ENCODE measurements around the gene SLC8A3. TPM values are rescaled to one million over a fixed set of nuclear protein-coding genes. Genes with fewer than 3 reads are reported as not detected.
A peak's percentile ranks its signal among the peaks of the same experiment; 100 is the strongest.
"Not testable (repeated sequence)": the region's sequence is repeated elsewhere in the genome, so short reads cannot be mapped to it uniquely, and the experiment has no call there.

SLC8A3 gene, protein sequence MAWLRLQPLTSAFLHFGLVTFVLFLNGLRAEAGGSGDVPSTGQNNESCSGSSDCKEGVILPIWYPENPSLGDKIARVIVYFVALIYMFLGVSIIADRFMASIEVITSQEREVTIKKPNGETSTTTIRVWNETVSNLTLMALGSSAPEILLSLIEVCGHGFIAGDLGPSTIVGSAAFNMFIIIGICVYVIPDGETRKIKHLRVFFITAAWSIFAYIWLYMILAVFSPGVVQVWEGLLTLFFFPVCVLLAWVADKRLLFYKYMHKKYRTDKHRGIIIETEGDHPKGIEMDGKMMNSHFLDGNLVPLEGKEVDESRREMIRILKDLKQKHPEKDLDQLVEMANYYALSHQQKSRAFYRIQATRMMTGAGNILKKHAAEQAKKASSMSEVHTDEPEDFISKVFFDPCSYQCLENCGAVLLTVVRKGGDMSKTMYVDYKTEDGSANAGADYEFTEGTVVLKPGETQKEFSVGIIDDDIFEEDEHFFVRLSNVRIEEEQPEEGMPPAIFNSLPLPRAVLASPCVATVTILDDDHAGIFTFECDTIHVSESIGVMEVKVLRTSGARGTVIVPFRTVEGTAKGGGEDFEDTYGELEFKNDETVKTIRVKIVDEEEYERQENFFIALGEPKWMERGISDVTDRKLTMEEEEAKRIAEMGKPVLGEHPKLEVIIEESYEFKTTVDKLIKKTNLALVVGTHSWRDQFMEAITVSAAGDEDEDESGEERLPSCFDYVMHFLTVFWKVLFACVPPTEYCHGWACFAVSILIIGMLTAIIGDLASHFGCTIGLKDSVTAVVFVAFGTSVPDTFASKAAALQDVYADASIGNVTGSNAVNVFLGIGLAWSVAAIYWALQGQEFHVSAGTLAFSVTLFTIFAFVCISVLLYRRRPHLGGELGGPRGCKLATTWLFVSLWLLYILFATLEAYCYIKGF
- 0.05 TPM for total RNA-seq
- long read RNA-seq, full-length matches to known transcripts = 1 of 1 reads
- long read RNA-seq, partial matches to known transcripts = 0 of 1 reads
- long read RNA-seq, other reads (novel, unspliced or antisense) = 0 of 1 reads

DNA sequence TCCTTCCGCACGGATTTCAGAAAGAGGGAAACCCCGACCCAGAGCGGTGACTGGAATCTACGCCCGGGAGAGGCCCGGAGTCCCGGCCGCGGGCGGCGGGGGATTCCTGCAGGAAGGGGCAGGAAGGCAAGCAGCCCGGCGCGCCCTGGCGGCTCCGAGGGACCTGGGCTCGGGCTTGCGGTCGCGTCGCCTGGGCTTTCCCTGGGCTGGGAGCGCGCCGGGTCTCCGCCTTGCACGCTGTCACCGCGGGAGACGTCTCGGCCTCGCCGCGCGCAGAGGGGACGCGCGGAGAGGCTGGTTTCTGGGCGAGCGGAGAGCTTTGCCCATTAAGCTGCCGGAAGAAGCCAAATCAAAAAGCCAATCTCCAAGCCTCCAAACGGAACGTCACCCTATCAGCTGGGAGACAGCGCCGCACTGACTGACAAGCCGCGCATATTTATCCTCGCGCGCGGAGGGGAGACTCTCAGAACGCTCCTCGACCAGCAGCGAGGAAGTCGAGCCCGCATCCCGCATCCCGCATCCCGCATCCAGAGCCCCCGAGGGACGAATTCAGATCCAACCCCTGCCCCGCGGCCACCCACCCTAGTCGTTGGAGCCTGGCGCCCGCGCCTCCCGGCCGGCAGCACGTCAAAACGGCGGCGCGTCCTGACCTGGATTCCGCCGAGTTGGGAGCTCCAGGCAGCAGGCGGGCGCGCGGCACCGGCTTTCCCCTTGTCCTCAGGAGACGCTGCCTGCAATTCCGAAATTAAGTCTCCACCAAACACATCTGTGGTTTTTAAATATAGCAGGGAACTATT lies at the start of gene SLC8A3:
TSS of gene SLC8A3 (minus strand) at position 293 of the 797 bp plus-strand sequence. CDS start 20,529 bp downstream, outside the sequence.
- no peak for DNase-seq
- Histone ChIP-seq H3K4me1 (peaks cover 22% of the 10 kb centered on the region), H3K4me3 (peak within 1 kb of the TSS; percentile 64), H3K9me3 (replicated peaks) (no peaks in the 10 kb centered on the region), H3K36me3 (no peaks in the 10 kb centered on the region), H3K27me3 (ENCODE audit: low read depth) (peaks cover 95% of the 10 kb centered on the region), H3K27ac (replicated peaks) (no peak within 1 kb of the TSS)
- TF ChIP-seq, protein P1, sequence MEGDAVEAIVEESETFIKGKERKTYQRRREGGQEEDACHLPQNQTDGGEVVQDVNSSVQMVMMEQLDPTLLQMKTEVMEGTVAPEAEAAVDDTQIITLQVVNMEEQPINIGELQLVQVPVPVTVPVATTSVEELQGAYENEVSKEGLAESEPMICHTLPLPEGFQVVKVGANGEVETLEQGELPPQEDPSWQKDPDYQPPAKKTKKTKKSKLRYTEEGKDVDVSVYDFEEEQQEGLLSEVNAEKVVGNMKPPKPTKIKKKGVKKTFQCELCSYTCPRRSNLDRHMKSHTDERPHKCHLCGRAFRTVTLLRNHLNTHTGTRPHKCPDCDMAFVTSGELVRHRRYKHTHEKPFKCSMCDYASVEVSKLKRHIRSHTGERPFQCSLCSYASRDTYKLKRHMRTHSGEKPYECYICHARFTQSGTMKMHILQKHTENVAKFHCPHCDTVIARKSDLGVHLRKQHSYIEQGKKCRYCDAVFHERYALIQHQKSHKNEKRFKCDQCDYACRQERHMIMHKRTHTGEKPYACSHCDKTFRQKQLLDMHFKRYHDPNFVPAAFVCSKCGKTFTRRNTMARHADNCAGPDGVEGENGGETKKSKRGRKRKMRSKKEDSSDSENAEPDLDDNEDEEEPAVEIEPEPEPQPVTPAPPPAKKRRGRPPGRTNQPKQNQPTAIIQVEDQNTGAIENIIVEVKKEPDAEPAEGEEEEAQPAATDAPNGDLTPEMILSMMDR (IDR thresholded peaks at IDR 0.05; ENCODE audit: borderline replicate concordance) = no peak
- intact Hi-C loops (cut with micrococcal nuclease) = no loop called here

DNA sequence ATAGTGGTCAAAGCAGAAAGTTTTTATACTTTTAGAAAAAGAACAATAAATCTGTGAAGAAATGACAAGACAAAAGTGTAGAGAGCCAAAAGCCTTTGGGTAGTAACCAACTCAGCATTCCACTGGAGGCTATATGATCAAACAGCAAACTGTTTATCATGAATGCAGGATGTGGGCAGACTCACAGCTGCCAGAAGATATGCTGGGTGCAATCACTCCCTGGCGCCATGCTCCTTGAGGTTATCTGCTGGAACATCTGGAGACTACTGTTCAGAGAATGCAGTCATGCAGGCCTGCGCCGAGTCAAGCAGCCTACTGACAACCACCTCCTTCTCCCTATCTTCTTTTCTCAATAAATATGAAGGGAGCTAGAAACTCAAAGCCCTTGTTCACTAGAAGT lies 49.0 kb upstream of the SLC8A3 start:
- DNase-seq = no peak
- TF ChIP-seq, protein P1 (IDR thresholded peaks at IDR 0.05; ENCODE audit: borderline replicate concordance) = no peak
- no peaks in the 10 kb centered on the region for H3K4me1 ChIP-seq
- H3K4me3 ChIP-seq = no peak overlapping the region
- H3K36me3 ChIP-seq = no peaks in the 10 kb centered on the region
- intact Hi-C loops (cut with micrococcal nuclease) = no loop called here
- peaks cover 62% of the 10 kb centered on the region for H3K27me3 ChIP-seq (ENCODE audit: low read depth)
- H3K27ac ChIP-seq (replicated peaks) = no peak overlapping the region
- peaks cover 14% of the 10 kb centered on the region for H3K9me3 ChIP-seq (replicated peaks)

DNA sequence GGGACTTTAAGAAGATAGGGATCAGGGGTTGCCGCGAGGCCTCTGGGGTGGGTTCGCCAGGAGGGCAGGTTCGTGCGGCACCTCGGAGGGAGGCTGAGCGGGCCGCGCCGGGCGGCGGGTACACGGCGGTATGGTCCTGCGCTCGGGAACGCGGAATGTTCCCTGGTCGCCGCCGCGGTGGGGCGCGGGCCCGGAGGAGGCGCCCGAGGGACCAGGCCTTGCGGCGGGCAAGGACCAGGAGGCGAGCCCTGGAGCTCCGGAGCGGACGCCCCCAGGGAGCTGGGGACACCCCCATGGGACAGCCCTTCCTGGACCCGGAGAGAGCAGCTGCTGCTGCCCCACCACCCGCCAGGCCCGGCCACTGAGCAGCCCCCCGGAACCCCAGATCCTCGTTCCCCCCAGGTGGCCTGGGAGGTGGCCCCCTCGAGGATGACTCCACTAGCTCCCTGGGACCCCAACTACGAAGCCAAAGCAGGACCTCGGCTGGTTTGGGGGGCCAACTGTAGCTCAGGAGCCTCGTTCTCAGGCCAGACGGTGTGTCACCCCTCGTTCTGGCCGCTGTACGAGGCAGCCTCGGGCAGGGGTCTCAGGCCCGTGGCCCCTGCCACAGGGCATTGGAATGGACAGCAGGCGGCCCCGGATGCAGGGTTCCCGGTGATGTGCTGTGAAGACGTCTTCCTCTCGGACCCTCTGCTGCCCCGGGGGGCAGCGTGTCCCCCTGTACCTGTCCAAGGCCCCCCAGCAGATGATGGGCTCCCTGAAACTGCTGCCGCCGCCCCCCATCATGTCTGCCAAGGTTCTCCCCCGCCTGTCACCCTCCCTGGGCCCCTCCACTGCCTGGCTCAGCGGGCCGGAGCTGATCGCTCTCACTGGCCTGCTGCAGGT lies 45.6 kb upstream of the SLC8A3 start:
- TF ChIP-seq, protein P1 (IDR thresholded peaks at IDR 0.05; ENCODE audit: borderline replicate concordance) = no peak
- Histone ChIP-seq H3K36me3 (no peaks in the 10 kb centered on the region), H3K4me1 (no peaks in the 10 kb centered on the region), H3K9me3 (replicated peaks) (no peaks in the 10 kb centered on the region), H3K27ac (replicated peaks) (no peak overlapping the region), H3K4me3 (no peak overlapping the region), H3K27me3 (ENCODE audit: low read depth) (peaks cover 61% of the 10 kb centered on the region)
- intact Hi-C loops (cut with micrococcal nuclease) = no loop called here
- DNase-seq = no peak

DNA sequence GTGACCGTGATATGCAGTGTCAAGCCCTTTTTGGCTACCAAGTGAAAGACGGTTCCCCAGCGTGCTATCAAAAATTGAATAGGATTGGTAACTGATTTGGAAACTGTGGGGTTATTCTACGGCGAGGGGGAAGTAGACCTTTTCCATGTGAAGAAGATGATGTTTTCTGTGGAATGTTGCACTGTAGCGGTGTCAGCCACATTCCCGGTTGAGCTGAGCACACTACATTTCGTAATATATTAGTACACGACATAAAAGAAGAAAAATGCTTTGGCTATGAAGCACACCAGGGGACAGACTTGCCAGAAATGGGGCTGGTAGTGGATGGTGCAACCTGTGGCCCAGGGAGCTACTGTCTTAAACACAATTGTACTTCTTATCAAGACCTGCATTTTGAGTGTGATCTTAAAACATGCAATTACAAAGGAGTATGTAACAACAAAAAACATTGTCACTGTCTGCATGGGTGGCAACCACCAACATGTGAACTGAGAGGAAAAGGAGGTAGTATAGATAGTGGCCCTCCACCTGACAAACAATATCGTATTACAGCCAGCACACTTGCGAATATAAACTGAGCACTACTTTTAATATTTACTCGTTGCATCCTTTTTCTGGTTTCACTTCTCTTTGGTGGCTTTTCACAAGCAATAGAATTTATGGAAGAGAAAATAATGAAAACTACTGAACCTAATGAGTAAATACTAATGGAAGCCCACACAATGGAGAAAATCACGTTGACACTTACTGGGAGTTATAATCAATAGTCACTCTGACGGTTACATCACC lies 43.2 kb upstream of the SLC8A3 start:
- H3K9me3 ChIP-seq (replicated peaks); DNase-seq; H3K4me3 ChIP-seq; H3K27ac ChIP-seq (replicated peaks); H3K4me1 ChIP-seq; intact Hi-C loops (cut with micrococcal nuclease); H3K36me3 ChIP-seq: not testable (repeated sequence)
- peaks cover 45% of the 10 kb centered on the region for H3K27me3 ChIP-seq (ENCODE audit: low read depth)

DNA sequence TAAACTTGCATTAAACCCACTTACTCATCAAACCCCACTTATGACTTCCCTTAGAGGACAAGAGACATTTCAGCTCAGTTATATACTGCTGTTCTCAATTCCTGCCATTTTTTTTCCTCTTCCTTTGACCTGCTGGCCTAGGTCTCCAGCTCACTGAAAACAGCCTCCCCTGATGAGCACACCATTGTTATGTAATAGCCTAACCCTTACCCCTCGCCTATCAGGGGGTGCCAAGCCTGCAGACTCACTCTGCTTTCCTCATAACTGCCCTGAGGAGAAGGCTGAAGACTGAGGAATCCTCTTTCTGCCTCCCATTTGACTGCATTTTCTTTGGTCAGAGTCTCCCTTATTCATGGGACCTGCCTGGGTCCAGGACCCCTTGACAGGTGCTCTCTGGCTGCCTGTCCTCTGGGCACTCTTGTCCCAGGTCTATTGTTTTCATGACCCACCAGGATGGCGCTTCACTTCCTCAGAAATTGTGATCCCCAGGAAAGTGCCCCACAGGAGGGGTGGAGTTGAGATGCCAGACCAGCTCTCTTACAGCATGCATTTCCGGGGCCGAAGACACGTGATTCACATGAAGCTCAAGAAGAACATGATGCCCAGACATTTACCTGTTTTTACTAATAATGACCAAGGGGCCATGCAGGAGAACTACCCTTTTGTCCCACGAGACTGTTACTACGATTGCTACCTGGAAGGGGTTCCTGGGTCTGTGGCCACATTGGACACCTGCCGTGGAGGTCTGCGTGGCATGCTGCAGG lies 41.3 kb upstream of the SLC8A3 start:
- H3K27me3 ChIP-seq (ENCODE audit: low read depth) = peaks cover 41% of the 10 kb centered on the region
- H3K9me3 ChIP-seq (replicated peaks); H3K36me3 ChIP-seq; H3K4me3 ChIP-seq; intact Hi-C loops (cut with micrococcal nuclease); H3K4me1 ChIP-seq; DNase-seq; H3K27ac ChIP-seq (replicated peaks): not testable (repeated sequence)
